ENCODE results near the gene HBE1. TPM values are rescaled to one million over a fixed set of nuclear protein-coding genes. Genes with fewer than 3 reads are reported as not detected.

HBE1 gene
- total RNA-seq, 1 donor from 2014 or later: not detected

- no peak overlapping the region for H3K27ac Mint-ChIP-seq
- H3K4me3 Mint-ChIP-seq: no peak overlapping the region
- intact Hi-C loops (cut with micrococcal nuclease): no loop called here
- H3K9me3 Mint-ChIP-seq: no peaks in the 10 kb centered on the region
- no peaks in the 10 kb centered on the region for H3K36me3 Mint-ChIP-seq (ENCODE audit: low read depth)
- H3K4me1 Mint-ChIP-seq: no peaks in the 10 kb centered on the region
- DNase-seq: no peak
- H3K27me3 Mint-ChIP-seq: peaks cover 4% of the 10 kb centered on the region
These were observed 28.3 kb downstream of the HBE1 start for GRCh38 chr11:5241458-5241857.

DNA sequence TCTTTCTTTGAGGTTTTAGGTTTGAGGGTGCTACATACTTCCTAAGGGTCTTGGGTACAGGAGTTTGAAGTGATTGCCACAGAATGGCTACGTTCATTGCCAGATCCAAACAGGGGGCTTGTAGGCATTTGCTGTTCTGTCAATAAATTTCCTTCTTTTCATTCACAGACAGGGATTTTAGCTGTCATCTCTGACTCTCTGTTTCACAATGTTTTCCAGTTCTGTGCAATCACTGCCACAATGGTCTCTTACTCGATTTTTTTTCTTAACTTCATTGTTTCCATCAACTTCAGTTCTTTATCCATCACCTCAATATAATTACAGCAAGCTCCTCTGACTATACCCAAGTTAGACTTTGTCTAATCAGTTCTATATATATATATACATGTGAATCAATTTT is 29.3 kb downstream of the HBE1 start:
- Mint-ChIP-seq H3K36me3 (ENCODE audit: low read depth) (no peaks in the 10 kb centered on the region), H3K27me3 (peaks cover 6% of the 10 kb centered on the region), H3K9me3 (no peaks in the 10 kb centered on the region), H3K4me1 (no peaks in the 10 kb centered on the region), H3K4me3 (no peak overlapping the region), H3K27ac (no peak overlapping the region)
- intact Hi-C loops (cut with micrococcal nuclease): no loop called here
- no peak for DNase-seq

- Mint-ChIP-seq H3K36me3 (ENCODE audit: low read depth) (no peaks in the 10 kb centered on the region), H3K27me3 (peaks cover 9% of the 10 kb centered on the region), H3K4me1 (no peaks in the 10 kb centered on the region), H3K4me3 (no peak overlapping the region), H3K9me3 (no peaks in the 10 kb centered on the region), H3K27ac (no peak overlapping the region)
- no peak for DNase-seq
- intact Hi-C loops (cut with micrococcal nuclease): no loop called here
These were observed 29.7 kb downstream of the HBE1 start for GRCh38 chr11:5240056-5240455.

GRCh38 chr11:5239046-5239445 is 30.7 kb downstream of the HBE1 start:
- Mint-ChIP-seq H3K27me3 (peaks cover 9% of the 10 kb centered on the region), H3K27ac (no peak overlapping the region), H3K36me3 (ENCODE audit: low read depth) (no peaks in the 10 kb centered on the region), H3K4me1 (peaks cover 6% of the 10 kb centered on the region), H3K4me3 (no peak overlapping the region), H3K9me3 (no peaks in the 10 kb centered on the region)
- no peak for DNase-seq
- intact Hi-C loops (cut with micrococcal nuclease): no loop called here

DNA sequence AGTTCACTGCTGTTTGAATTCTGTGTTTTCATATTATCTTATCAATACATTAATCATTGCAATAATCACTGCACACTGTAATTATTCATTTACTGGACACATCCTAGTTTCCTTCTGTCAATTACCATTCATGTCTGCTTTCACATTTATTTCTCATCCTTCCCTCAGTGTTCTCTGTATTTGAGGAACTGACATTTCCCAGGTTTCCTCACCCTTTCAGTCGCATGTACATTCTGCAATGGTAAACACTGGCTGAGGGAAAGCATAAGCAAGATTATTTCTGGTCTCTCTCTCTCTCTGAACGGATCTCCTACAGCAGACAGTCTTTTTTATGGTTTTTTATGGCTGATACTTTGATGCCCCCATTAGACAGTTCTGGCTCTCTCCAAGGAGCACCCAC is 31.3 kb downstream of the HBE1 start:
- Mint-ChIP-seq H3K9me3 (no peaks in the 10 kb centered on the region), H3K36me3 (ENCODE audit: low read depth) (no peaks in the 10 kb centered on the region), H3K27me3 (peaks cover 9% of the 10 kb centered on the region), H3K4me3 (no peak overlapping the region), H3K4me1 (peaks cover 6% of the 10 kb centered on the region), H3K27ac (no peak overlapping the region)
- intact Hi-C loops (cut with micrococcal nuclease): no loop called here
- no peak for DNase-seq

- intact Hi-C loops (cut with micrococcal nuclease): no loop called here
- H3K27me3 Mint-ChIP-seq: peaks cover 9% of the 10 kb centered on the region
- H3K36me3 Mint-ChIP-seq (ENCODE audit: low read depth): no peaks in the 10 kb centered on the region
- H3K4me1 Mint-ChIP-seq: peaks cover 6% of the 10 kb centered on the region
- no peak overlapping the region for H3K4me3 Mint-ChIP-seq
- no peak overlapping the region for H3K27ac Mint-ChIP-seq
- no peak for DNase-seq
- H3K9me3 Mint-ChIP-seq: no peaks in the 10 kb centered on the region
These were observed 32.3 kb downstream of the HBE1 start for GRCh38 chr11:5237420-5237819.

- H3K9me3 Mint-ChIP-seq: no peaks in the 10 kb centered on the region
- DNase-seq: no peak
- no peak overlapping the region for H3K27ac Mint-ChIP-seq
- intact Hi-C loops (cut with micrococcal nuclease): no loop called here
- H3K36me3 Mint-ChIP-seq (ENCODE audit: low read depth): no peaks in the 10 kb centered on the region
- peaks cover 9% of the 10 kb centered on the region for H3K27me3 Mint-ChIP-seq
- peaks cover 6% of the 10 kb centered on the region for H3K4me1 Mint-ChIP-seq
- H3K4me3 Mint-ChIP-seq: no peak overlapping the region
These were observed 34.2 kb downstream of the HBE1 start for GRCh38 chr11:5235364-5236095.

DNA sequence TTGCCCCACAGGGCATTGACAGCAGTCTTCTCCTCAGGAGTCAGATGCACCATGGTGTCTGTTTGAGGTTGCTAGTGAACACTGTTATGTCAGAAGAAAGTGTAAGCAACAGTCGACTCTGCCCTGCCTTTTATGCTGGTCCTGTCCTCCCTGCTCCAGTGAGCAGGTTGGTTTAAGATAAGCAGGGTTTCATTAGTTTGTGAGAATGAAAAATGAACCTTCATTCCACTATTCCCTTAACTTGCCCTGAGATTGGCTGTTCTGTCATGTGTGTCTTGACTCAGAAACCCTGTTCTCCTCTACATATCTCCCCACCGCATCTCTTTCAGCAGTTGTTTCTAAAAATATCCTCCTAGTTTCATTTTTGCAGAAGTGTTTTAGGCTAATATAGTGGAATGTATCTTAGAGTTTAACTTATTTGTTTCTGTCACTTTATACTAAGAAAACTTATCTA is 35.3 kb downstream of the HBE1 start, which contains the start of gene HBD:
Gene HBD (minus strand): TSS at position 103 of the 454 bp plus-strand sequence. CDS start 50 bp downstream, at position 53.
- peaks cover 9% of the 10 kb centered on the region for H3K27me3 Mint-ChIP-seq
- no peak for DNase-seq
- no peak within 1 kb of the TSS for H3K4me3 Mint-ChIP-seq
- H3K9me3 Mint-ChIP-seq: no peaks in the 10 kb centered on the region
- peaks cover 6% of the 10 kb centered on the region for H3K4me1 Mint-ChIP-seq
- H3K36me3 Mint-ChIP-seq (ENCODE audit: low read depth): no peaks in the 10 kb centered on the region
- H3K27ac Mint-ChIP-seq: no peak within 1 kb of the TSS
- intact Hi-C loops (cut with micrococcal nuclease): no loop called here

DNA sequence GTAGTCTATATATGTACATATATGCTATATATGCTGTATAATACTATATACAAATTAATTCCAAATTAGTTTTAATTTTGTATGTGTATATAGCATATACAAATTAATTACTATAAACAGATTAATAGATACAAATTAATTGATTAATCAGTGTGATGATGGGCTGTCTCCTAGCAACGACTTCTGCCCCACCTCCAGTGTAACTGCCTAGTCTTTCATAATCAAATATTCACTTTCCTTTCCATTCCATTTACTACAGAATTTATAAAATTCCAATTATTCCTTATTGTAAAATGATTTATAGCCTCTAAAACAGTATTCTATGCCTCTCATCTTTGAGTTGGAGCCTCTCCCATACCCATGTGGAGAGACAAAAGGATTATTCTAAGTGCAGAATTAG is 36.4 kb downstream of the HBE1 start:
- no peak overlapping the region for H3K4me3 Mint-ChIP-seq
- H3K27me3 Mint-ChIP-seq: peaks cover 7% of the 10 kb centered on the region
- intact Hi-C loops (cut with micrococcal nuclease): no loop called here
- no peak for DNase-seq
- peaks cover 6% of the 10 kb centered on the region for H3K4me1 Mint-ChIP-seq
- no peaks in the 10 kb centered on the region for H3K9me3 Mint-ChIP-seq
- no peak overlapping the region for H3K27ac Mint-ChIP-seq
- no peaks in the 10 kb centered on the region for H3K36me3 Mint-ChIP-seq (ENCODE audit: low read depth)

GRCh38 chr11:5232821-5233220 is 36.9 kb downstream of the HBE1 start:
- Mint-ChIP-seq H3K36me3 (ENCODE audit: low read depth) (no peaks in the 10 kb centered on the region), H3K9me3 (no peaks in the 10 kb centered on the region), H3K27me3 (peaks cover 7% of the 10 kb centered on the region), H3K4me1 (peaks cover 6% of the 10 kb centered on the region), H3K4me3 (no peak overlapping the region), H3K27ac (no peak overlapping the region)
- intact Hi-C loops (cut with micrococcal nuclease): no loop called here
- no peak for DNase-seq

DNA sequence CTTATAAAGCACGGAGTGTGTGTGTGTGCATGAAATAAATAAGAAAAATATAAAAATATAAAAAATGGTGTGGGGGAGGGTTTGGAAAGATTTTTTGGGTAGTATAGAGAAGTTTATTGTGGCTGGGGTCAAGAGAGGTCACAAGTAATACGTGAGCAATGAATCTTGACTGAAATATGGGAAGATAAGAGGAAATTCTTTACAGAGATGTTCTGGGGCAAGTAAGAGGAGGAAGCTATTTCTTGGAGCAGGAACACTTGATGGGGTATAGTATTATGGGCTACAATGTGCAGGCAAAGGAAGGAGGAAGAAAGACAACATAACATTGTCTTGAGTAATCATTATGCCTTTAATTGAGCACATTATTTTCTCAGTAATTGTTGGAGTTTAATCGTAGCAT is 37.6 kb downstream of the HBE1 start:
- intact Hi-C loops (cut with micrococcal nuclease): no loop called here
- Mint-ChIP-seq H3K9me3 (no peaks in the 10 kb centered on the region), H3K27me3 (peaks cover 5% of the 10 kb centered on the region), H3K4me1 (peaks cover 6% of the 10 kb centered on the region), H3K4me3 (no peak overlapping the region), H3K27ac (no peak overlapping the region), H3K36me3 (ENCODE audit: low read depth) (no peaks in the 10 kb centered on the region)
- no peak for DNase-seq

GRCh38 chr11:5231111-5231510 is 38.6 kb downstream of the HBE1 start:
- peaks cover 5% of the 10 kb centered on the region for H3K27me3 Mint-ChIP-seq
- H3K27ac Mint-ChIP-seq: no peak overlapping the region
- no peaks in the 10 kb centered on the region for H3K36me3 Mint-ChIP-seq (ENCODE audit: low read depth)
- H3K4me3 Mint-ChIP-seq: no peak overlapping the region
- H3K9me3 Mint-ChIP-seq: no peaks in the 10 kb centered on the region
- no peak for DNase-seq
- intact Hi-C loops (cut with micrococcal nuclease): no loop called here
- peaks cover 6% of the 10 kb centered on the region for H3K4me1 Mint-ChIP-seq

- intact Hi-C loops (cut with micrococcal nuclease): no loop called here
- Mint-ChIP-seq H3K36me3 (ENCODE audit: low read depth) (no peaks in the 10 kb centered on the region), H3K27ac (no peak overlapping the region), H3K4me1 (peaks cover 6% of the 10 kb centered on the region), H3K9me3 (no peaks in the 10 kb centered on the region), H3K27me3 (peaks cover 2% of the 10 kb centered on the region), H3K4me3 (no peak overlapping the region)
- DNase-seq: no peak
These were observed 39.5 kb downstream of the HBE1 start for GRCh38 chr11:5230266-5230665.

DNA sequence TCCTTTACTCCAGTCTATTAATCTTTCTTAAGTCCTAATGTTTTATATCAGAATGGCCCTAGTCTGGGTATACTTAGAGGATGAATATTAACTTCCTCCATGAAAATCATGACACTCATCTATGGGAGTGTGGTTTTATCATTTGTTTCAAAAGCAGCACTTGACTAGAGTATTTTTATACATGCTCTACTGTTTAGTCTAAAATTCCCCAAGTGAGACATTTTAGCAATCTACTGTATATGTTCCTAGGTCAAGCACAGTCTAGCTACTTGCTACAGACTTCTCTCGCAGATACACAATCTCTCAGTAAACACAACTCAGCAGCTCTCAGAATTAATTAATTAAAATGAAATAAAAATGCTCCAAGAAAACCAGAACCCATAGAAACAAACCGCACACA is 39.9 kb downstream of the HBE1 start:
- Mint-ChIP-seq H3K27ac (no peak overlapping the region), H3K27me3 (no peaks in the 10 kb centered on the region)

DNA sequence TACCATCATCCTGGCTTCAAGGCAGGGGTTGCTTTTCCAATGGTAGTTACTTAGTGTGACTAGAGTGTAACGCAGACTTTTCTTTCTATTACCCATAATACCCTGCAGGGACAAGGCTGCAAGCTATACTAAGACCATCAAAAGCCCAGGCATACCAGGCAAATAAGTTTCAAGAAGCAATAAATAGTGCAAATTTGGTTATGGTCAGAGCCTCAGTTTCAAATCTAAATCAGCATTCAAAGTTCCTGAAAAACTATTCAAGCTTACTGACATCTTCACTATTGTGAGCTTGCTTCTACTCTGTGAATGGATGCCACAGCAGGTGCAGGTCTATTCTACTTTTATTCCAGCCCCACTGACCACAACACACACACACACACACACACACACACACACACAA is 40.4 kb downstream of the HBE1 start:
- peaks cover 3% of the 10 kb centered on the region for H3K4me1 Mint-ChIP-seq
- no peak overlapping the region for H3K4me3 Mint-ChIP-seq
- no peak overlapping the region for H3K27ac Mint-ChIP-seq
- H3K27me3 Mint-ChIP-seq: no peaks in the 10 kb centered on the region
- intact Hi-C loops (cut with micrococcal nuclease): no loop called here
- no peaks in the 10 kb centered on the region for H3K9me3 Mint-ChIP-seq
- DNase-seq: no peak
- no peaks in the 10 kb centered on the region for H3K36me3 Mint-ChIP-seq (ENCODE audit: low read depth)

More for the DNA sequence above, 39.9 kb downstream of the HBE1 start:
- no peak for DNase-seq
- Mint-ChIP-seq H3K36me3 (ENCODE audit: low read depth) (no peaks in the 10 kb centered on the region), H3K4me1 (peaks cover 6% of the 10 kb centered on the region), H3K4me3 (no peak overlapping the region), H3K9me3 (no peaks in the 10 kb centered on the region)
- intact Hi-C loops (cut with micrococcal nuclease): no loop called here
